ENCODE data around the gene MBD3L5. TPM values are rescaled to one million over a fixed set of nuclear protein-coding genes. Genes with fewer than 3 reads are reported as not detected.

Gene MBD3L5
- total RNA-seq, 1 experiment from 2014 or later = not detected

DNA sequence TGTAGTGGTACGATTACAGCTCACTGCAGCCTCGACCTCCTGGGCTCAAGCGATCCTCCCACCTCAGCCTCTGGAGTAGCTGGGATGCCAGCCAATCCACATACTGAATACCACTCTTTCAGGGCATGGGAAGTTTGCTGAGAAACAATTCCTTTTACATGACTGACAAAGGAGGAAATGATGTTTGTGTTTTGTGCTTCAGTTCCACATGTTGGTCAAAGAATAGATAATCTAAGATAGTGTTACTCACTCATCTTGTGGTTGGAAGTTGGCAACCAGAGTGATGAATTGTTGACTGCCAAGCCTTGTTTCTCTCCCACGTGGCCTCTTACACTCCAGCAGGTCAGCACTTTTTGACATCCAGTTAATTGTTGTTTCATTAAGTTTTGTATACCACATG is 16.7 kb upstream of the MBD3L5 start:
- H4K20me1 ChIP-seq (ENCODE audit: control insufficient read depth, insufficient read depth, insufficient read length) = no peaks in the 10 kb centered on the region
- H2AFZ ChIP-seq (ENCODE audit: low read length) = no peak overlapping the region
- H3K79me2 ChIP-seq (ENCODE audit: insufficient read depth, low read length) = no peaks in the 10 kb centered on the region
- no peak overlapping the region for H2BK5ac ChIP-seq (ENCODE audit: insufficient read length, low read length)
- no peak overlapping the region for H3K18ac ChIP-seq (ENCODE audit: insufficient read length, low read depth, low read length)
- no peak overlapping the region for H4K8ac ChIP-seq (replicated peaks; ENCODE audit: insufficient read length, low read depth, low read length)
- H3K56ac ChIP-seq (ENCODE audit: insufficient read length, low read depth, low read length) = no peak overlapping the region
- H4K5ac ChIP-seq (ENCODE audit: insufficient read length, low read depth, low read length) = no peak overlapping the region
- H2AK5ac ChIP-seq (ENCODE audit: insufficient read length, low read length) = no peak overlapping the region
- H3K4me2 ChIP-seq (ENCODE audit: insufficient read depth, insufficient read length, low read length) = no peak overlapping the region
- TF ChIP-seq, protein P1, sequence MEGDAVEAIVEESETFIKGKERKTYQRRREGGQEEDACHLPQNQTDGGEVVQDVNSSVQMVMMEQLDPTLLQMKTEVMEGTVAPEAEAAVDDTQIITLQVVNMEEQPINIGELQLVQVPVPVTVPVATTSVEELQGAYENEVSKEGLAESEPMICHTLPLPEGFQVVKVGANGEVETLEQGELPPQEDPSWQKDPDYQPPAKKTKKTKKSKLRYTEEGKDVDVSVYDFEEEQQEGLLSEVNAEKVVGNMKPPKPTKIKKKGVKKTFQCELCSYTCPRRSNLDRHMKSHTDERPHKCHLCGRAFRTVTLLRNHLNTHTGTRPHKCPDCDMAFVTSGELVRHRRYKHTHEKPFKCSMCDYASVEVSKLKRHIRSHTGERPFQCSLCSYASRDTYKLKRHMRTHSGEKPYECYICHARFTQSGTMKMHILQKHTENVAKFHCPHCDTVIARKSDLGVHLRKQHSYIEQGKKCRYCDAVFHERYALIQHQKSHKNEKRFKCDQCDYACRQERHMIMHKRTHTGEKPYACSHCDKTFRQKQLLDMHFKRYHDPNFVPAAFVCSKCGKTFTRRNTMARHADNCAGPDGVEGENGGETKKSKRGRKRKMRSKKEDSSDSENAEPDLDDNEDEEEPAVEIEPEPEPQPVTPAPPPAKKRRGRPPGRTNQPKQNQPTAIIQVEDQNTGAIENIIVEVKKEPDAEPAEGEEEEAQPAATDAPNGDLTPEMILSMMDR (conservative IDR thresholded peaks at IDR 0.05) = no peak
- Mint-ChIP-seq H3K36me3 (ENCODE audit: insufficient read depth in 1 of 3, low read depth in 3 of 3) (peaks cover 0 to 12% (median 4%) of the 10 kb centered on the region in 3 experiments; a peak in 4 of 7 replicates), H3K4me1 (no peaks in the 10 kb centered on the region), H3K27me3 (ENCODE audit: low read depth) (peaks cover 3% of the 10 kb centered on the region; the same call in 1 of the 2 replicates), H3K27ac (no peak overlapping the region), H3K9me3 (peaks cover 85 to 91% of the 10 kb centered on the region in 2 experiments), H3K4me3 (no peak overlapping the region)
- no peaks in the 10 kb centered on the region for H3K79me1 ChIP-seq (ENCODE audit: insufficient read depth, low read depth, low read length, poor library complexity, severe bottlenecking)
- no peak overlapping the region for H4K91ac ChIP-seq (ENCODE audit: insufficient read length, low read depth, low read length)
- H3K27me3 ChIP-seq (ENCODE audit: insufficient read depth, low read length) = no peaks in the 10 kb centered on the region; the same call in 1 of the 2 replicates
- H3K23me2 ChIP-seq (ENCODE audit: insufficient read length, low read depth, low read length, poor library complexity, severe bottlenecking) = no peaks in the 10 kb centered on the region
- no peaks in the 10 kb centered on the region for H3K4me1 ChIP-seq (ENCODE audit: insufficient read depth, low read length)
- H3K4ac ChIP-seq (ENCODE audit: low read depth, low read length) = no peak overlapping the region
- H3T11ph ChIP-seq (ENCODE audit: low read length) = no peak overlapping the region
- H2BK120ac ChIP-seq (ENCODE audit: low read depth, low read length, poor library complexity, severe bottlenecking) = no peak overlapping the region
- no peak overlapping the region for H2BK20ac ChIP-seq (ENCODE audit: low read depth, low read length, poor library complexity, severe bottlenecking)
- WGBS (ENCODE audit: extremely low coverage, insufficient read length, low lambda C conversion rate) = no CpG with 5 or more reads among the region's 4 CpGs
- H3K9ac ChIP-seq (ENCODE audit: extremely low read depth, insufficient read length, low read length) = no peak overlapping the region
- no peak overlapping the region for H3K23ac ChIP-seq (ENCODE audit: insufficient read length, low read depth, low read length)
- H3K27ac ChIP-seq (ENCODE audit: insufficient read length, low read depth, low read length) = no peak overlapping the region
- no peak overlapping the region for H2BK12ac ChIP-seq (ENCODE audit: insufficient read length, low read depth, low read length)
- H3K14ac ChIP-seq (ENCODE audit: insufficient read depth, low read length) = no peak overlapping the region
- H2BK15ac ChIP-seq (ENCODE audit: low read depth, low read length) = no peak overlapping the region
- peaks cover 27% of the 10 kb centered on the region for H3K9me3 ChIP-seq (ENCODE audit: control insufficient read depth, low read depth, low read length)
- DNase-seq = no peak

Measured in H9 (cell line).